IMR-90 (cell line): Measurements from ENCODE around the gene ADAMTS13. TPM values are rescaled to one million over a fixed set of nuclear protein-coding genes. Genes with fewer than 3 reads are reported as not detected.

Experiments used
- ATAC-seq: fragments of 200-7000 bp; cut with Tn5 transposase; 2 replicates; pipeline ENCODE4 v1.9.1; 2020; ENCODE audit warnings: low read depth, mild to moderate bottlenecking, moderate library complexity
- BruUV-seq: library from RNA; stranded (reverse); fragments of 400-500 nt; replicated peaks from 2 replicates; lab custom pipeline; 2021; lab: Mats Ljungman, UMichigan
- CTCF ChIA-PET: fragments of 300-600 bp; formaldehyde crosslinking; extraction: SDS; loops from one replicate; lab custom pipeline; 2021; ENCODE audit warnings: antibody characterized with exemption; lab: Yijun Ruan, JAX
- POLR2A ChIA-PET: fragments of 300-600 bp; sonication (Branson Sonifier 250); formaldehyde crosslinking; loops from one replicate; lab custom pipeline; 2022; ENCODE audit warnings: antibody characterized with exemption; ENCODE audit not compliant: unreplicated experiment; lab: Charles Lee
- DNase-seq: peaks from one replicate; pipeline ENCODE4 v3.0.0; 2013
- H2AFZ ChIP-seq: replicated peaks from 2 replicates; pipeline ENCODE3; 2013; ENCODE audit warnings: low read length, mild to moderate bottlenecking; ENCODE audit not compliant: poor library complexity
- H2AK5ac ChIP-seq: 2 replicates; pipeline ENCODE4 v1.6.1; 2013; ENCODE audit warnings: low read depth, low read length, inconsistent platforms
- H2AK9ac ChIP-seq: replicated peaks from 2 replicates; pipeline ENCODE3; 2013; ENCODE audit warnings: mild to moderate bottlenecking, low read depth, low read length, moderate library complexity; ENCODE audit not compliant: poor library complexity
- H2BK120ac ChIP-seq: 2 replicates; pipeline ENCODE4 v1.6.1; 2013; ENCODE audit warnings: low read depth, low read length, inconsistent platforms
- H2BK15ac ChIP-seq: 3 replicates; pipeline ENCODE4 v1.6.1; 2013; ENCODE audit warnings: low read depth, low read length, inconsistent platforms
- H2BK20ac ChIP-seq: 2 replicates; pipeline ENCODE4 v1.6.1; 2013; ENCODE audit warnings: low read depth, mild to moderate bottlenecking, inconsistent platforms, low read length, moderate library complexity
- H2BK5ac ChIP-seq: 2 replicates; pipeline ENCODE4 v1.6.1; 2013; ENCODE audit warnings: mild to moderate bottlenecking, low read depth, low read length, inconsistent platforms; ENCODE audit not compliant: poor library complexity, severe bottlenecking
- H3K14ac ChIP-seq: replicated peaks from 2 replicates; pipeline ENCODE4 v1.6.1; 2013; ENCODE audit warnings: low read depth, low read length, inconsistent platforms
- H3K18ac ChIP-seq: 2 replicates; pipeline ENCODE4 v1.6.1; 2013; ENCODE audit warnings: low read depth, low read length, control low read depth
- H3K23ac ChIP-seq: 2 replicates; pipeline ENCODE4 v1.6.1; 2013; ENCODE audit warnings: low read depth, low read length, inconsistent platforms
- H3K27ac ChIP-seq: 2 replicates; pipeline ENCODE4 v1.5.1; 2013; ENCODE audit warnings: mild to moderate bottlenecking, control low read depth, low read length; ENCODE audit not compliant: insufficient read depth
- H3K27me3 ChIP-seq: 2 replicates; pipeline ENCODE4 v1.6.1; 2013; ENCODE audit warnings: low read length; ENCODE audit not compliant: control insufficient read depth, insufficient read depth
- H3K36me3 ChIP-seq: 2 replicates; pipeline ENCODE4 v1.6.1; 2013; ENCODE audit warnings: low read length, mixed read lengths; ENCODE audit not compliant: control insufficient read depth, insufficient read depth
- H3K4ac ChIP-seq: 2 replicates; pipeline ENCODE4 v1.6.1; 2013; ENCODE audit warnings: low read depth, low read length, inconsistent platforms
- H3K4me1 ChIP-seq: 2 replicates; pipeline ENCODE4 v1.6.1; 2013; ENCODE audit warnings: low read length, mixed read lengths; ENCODE audit not compliant: control insufficient read depth, insufficient read depth
- H3K4me2 ChIP-seq: 2 replicates; pipeline ENCODE4 v1.6.1; 2013; ENCODE audit warnings: low read depth, mild to moderate bottlenecking, control low read depth, low read length, moderate library complexity
- H3K4me3 ChIP-seq: 2 replicates; pipeline ENCODE4 v1.5.1; 2013; ENCODE audit warnings: low read depth, mild to moderate bottlenecking, control low read depth, low read length, moderate library complexity; ENCODE audit not compliant: insufficient read depth
- H3K56ac ChIP-seq: 2 replicates; pipeline ENCODE4 v1.6.1; 2013; ENCODE audit warnings: low read length, inconsistent platforms; ENCODE audit not compliant: insufficient read depth; ENCODE audit errors: extremely low read depth
- H3K79me1 ChIP-seq, 2 experiments: 2 replicates each; pipeline ENCODE4 v1.6.1; 2013; ENCODE audit warnings: low read length in 2 of 2, inconsistent platforms in 1 of 2, low read depth in 1 of 2
- H3K9ac ChIP-seq: 2 replicates; pipeline ENCODE4 v1.6.1; 2013; ENCODE audit warnings: low read depth, low read length, control low read depth
- H3K9me1 ChIP-seq: 2 replicates; pipeline ENCODE4 v1.6.1; 2013; ENCODE audit warnings: low read length, inconsistent platforms; ENCODE audit not compliant: insufficient read depth
- H3K9me3 ChIP-seq: 2 replicates; pipeline ENCODE4 v1.6.1; 2013; ENCODE audit warnings: low read length; ENCODE audit not compliant: control insufficient read depth, insufficient read depth
- H4K20me1 ChIP-seq: 2 replicates; pipeline ENCODE4 v1.6.1; 2013; ENCODE audit warnings: low read length, inconsistent platforms; ENCODE audit not compliant: insufficient read depth
- H4K5ac ChIP-seq: 2 replicates; pipeline ENCODE4 v1.6.1; 2013; ENCODE audit warnings: mild to moderate bottlenecking, low read depth, low read length, control low read depth
- H4K8ac ChIP-seq, 2 experiments: 2 replicates each; pipeline ENCODE4 v1.6.1; 2013; ENCODE audit warnings: low read depth in 2 of 2, low read length in 2 of 2, control low read depth in 1 of 2, inconsistent platforms in 1 of 2
- H4K91ac ChIP-seq: 2 replicates; pipeline ENCODE4 v1.6.1; 2013; ENCODE audit warnings: low read depth, low read length, inconsistent platforms; ENCODE audit not compliant: insufficient read depth
- BHLHE40 ChIP-seq: fragments of 150-350 bp; IDR thresholded peaks from 2 replicates; pipeline ENCODE4 v1.6.1; 2016; ENCODE audit warnings: mild to moderate bottlenecking, low read depth, low read length
- CEBPB ChIP-seq: IDR thresholded peaks from 2 replicates; pipeline ENCODE4 v1.6.1; 2012; ENCODE audit warnings: low read depth, low read length, improper control_type of control experiment
- CHD1 ChIP-seq: IDR thresholded peaks from 2 replicates; pipeline ENCODE4 v1.6.1; 2012; ENCODE audit warnings: low read depth, low read length, improper control_type of control experiment
- ELK1 ChIP-seq: fragments of 150-350 bp; IDR thresholded peaks from 2 replicates; pipeline ENCODE4 v1.6.1; 2016; ENCODE audit warnings: low read depth, mild to moderate bottlenecking, low read length, moderate library complexity, borderline replicate concordance
- FOS ChIP-seq: fragments of 150-350 bp; IDR thresholded peaks from 2 replicates; pipeline ENCODE4 v1.6.1; 2016; ENCODE audit warnings: low read depth, low read length
- MAFK ChIP-seq: IDR thresholded peaks from 2 replicates; pipeline ENCODE4 v1.6.1; 2012; ENCODE audit warnings: low read depth, low read length, improper control_type of control experiment
- MAZ ChIP-seq: IDR thresholded peaks from 2 replicates; pipeline ENCODE4 v1.6.1; 2012; ENCODE audit warnings: low read depth, mild to moderate bottlenecking, low read length, improper control_type of control experiment, moderate library complexity, borderline replicate concordance
- MXI1 ChIP-seq: IDR thresholded peaks from 2 replicates; pipeline ENCODE4 v1.6.1; 2012; ENCODE audit warnings: low read depth, mild to moderate bottlenecking, low read length, moderate library complexity, borderline replicate concordance
- NFE2L2 ChIP-seq: fragments of 150-350 bp; IDR thresholded peaks from 2 replicates; pipeline ENCODE4 v1.6.1; 2016; ENCODE audit warnings: low read depth, mild to moderate bottlenecking, low read length
- POLR2A ChIP-seq: IDR thresholded peaks from 2 replicates; pipeline ENCODE4 v1.6.1; 2012; ENCODE audit warnings: mild to moderate bottlenecking, low read depth, low read length
- RAD21 ChIP-seq: IDR thresholded peaks from 2 replicates; pipeline ENCODE4 v1.6.1; 2012; ENCODE audit warnings: low read length, improper control_type of control experiment
- RCOR1 ChIP-seq: IDR thresholded peaks from 2 replicates; pipeline ENCODE4 v1.6.1; 2012; ENCODE audit warnings: mild to moderate bottlenecking, low read length, improper control_type of control experiment; ENCODE audit not compliant: insufficient replicate concordance
- RFX5 ChIP-seq: IDR thresholded peaks from 2 replicates; pipeline ENCODE4 v1.8.0; 2012; ENCODE audit warnings: low read depth, mild to moderate bottlenecking, low read length, moderate library complexity
- SMC3 ChIP-seq: fragments of 150-350 bp; IDR thresholded peaks from 2 replicates; pipeline ENCODE4 v1.6.1; 2016; ENCODE audit warnings: low read depth, mild to moderate bottlenecking, antibody characterized with exemption, low read length, moderate library complexity
- WGBS, 2 experiments: methylation state at CpG; one replicate each; pipeline versions ENCODE4 v1.1.5 to v1.1.7; 2013; ENCODE audit warnings: missing lambda C conversion rate in 2 of 2; ENCODE audit not compliant: insufficient read length in 1 of 2; ENCODE audit errors: extremely low coverage in 2 of 2; 5-methylcytosine and 5-hydroxymethylcytosine counted together
- dilution Hi-C: fragments of 300-500 bp; cut with HindIII; formaldehyde crosslinking; loops from one replicate; pipeline ENCODE4 v1.14.3; 2018; ENCODE audit warnings: low sequenced_read_pairs; ENCODE audit not compliant: unreplicated experiment
- in situ Hi-C: fragments of 300-500 bp; cut with MboI; formaldehyde crosslinking; loops from 3 replicates; pipeline ENCODE4 v1.14.3; 2019; ENCODE audit warnings: low sequenced_read_pairs, inconsistent platforms, mixed read lengths
- intact Hi-C: fragments of 100-400 bp; cut with micrococcal nuclease; formaldehyde crosslinking; loops from 2 replicates; pipeline ENCODE4 v1.10.0; 2022
- polyA plus RNA-seq, 3 experiments: library from polyadenylated mRNA; depleted of rRNA; stranded (reverse); fragments of >200 nt; gene quantifications; 2 replicates each; pipeline ENCODE4 v1.2.3, GENCODE V29; 2012; ENCODE audit warnings: low replicate concordance in 1 of 3
- total RNA-seq: library from RNA; depleted of rRNA; stranded (reverse); fragments of >200 nt; gene quantifications from 2 replicates; pipeline ENCODE4 v1.2.3, GENCODE V29; 2012
- TF ChIP-seq, protein P1 (sequence below): conservative IDR thresholded peaks from 2 replicates; pipeline ENCODE4 v1.5.1; 2012; ENCODE audit warnings: mild to moderate bottlenecking, low read depth, low read length, improper control_type of control experiment
- TF ChIP-seq, protein P2 (sequence below): fragments of 150-350 bp; IDR thresholded peaks from 2 replicates; pipeline ENCODE4 v1.6.1; 2017; ENCODE audit warnings: mild to moderate bottlenecking, antibody characterized with exemption, low read length, low read depth

The ADAMTS13 gene
- total and polyA plus RNA-seq, 2 of the 4 experiments (the other 2 are of a cell fraction): 0.18 to 2.8 TPM

GRCh38 chr9:133408042-133408441 is 14.1 kb upstream of the ADAMTS13 start:
- Histone ChIP-seq H3K23ac (no peak overlapping the region), H3K18ac (no peak overlapping the region), H2BK20ac (no peak overlapping the region), H4K91ac (no peak overlapping the region), H3K56ac (no peak overlapping the region), H2AK9ac (no peak overlapping the region), H3K9me3 (no peaks in the 10 kb centered on the region), H4K20me1 (peaks cover 20% of the 10 kb centered on the region), H3K14ac (no peak overlapping the region), H3K4me1 (peaks cover 2% of the 10 kb centered on the region; the same call in 1 of the 2 replicates), H2AFZ (no peak overlapping the region), H3K4ac (no peak overlapping the region), H3K27me3 (no peaks in the 10 kb centered on the region), H3K36me3 (peaks cover 55% of the 10 kb centered on the region), H3K9me1 (no peaks in the 10 kb centered on the region), H2AK5ac (no peak overlapping the region), H3K79me1 (peaks cover 0 to 31% of the 10 kb centered on the region in 2 experiments; a peak in 2 of 4 replicates), H2BK120ac (no peak overlapping the region), H3K4me3 (no peak overlapping the region), H4K5ac (no peak overlapping the region), H2BK15ac (no peak overlapping the region), H2BK5ac (no peak overlapping the region), H3K4me2 (no peak overlapping the region), H3K9ac (no peak overlapping the region), H4K8ac (no peak overlapping the region), H3K27ac (no peak overlapping the region)
- ATAC-seq (no peak), DNase-seq (no peak)
- POLR2A ChIA-PET: no interaction called here
- BruUV-seq: no TSS peak
- in situ Hi-C loops (loop anchor here (10.0 kb wide), 2 partner anchors 77 to 317 kb away; no protein-coding TSS in a partner anchor), intact Hi-C loops (loop anchor here (5.0 kb wide), 1 partner anchor 584 kb away; the partner anchor contains the start of gene VAV2), dilution Hi-C loops (no loop called here)
- CTCF ChIA-PET: no interaction called here
- no CpG with 5 or more reads among the region's 1 CpG for WGBS, 2 experiments
- TF ChIP-seq MAZ: no peak
- TF ChIP-seq SMC3: no peak
- no peak for TF ChIP-seq RFX5
- TF ChIP-seq MAFK: no peak
- no peak for TF ChIP-seq RAD21
- no peak for TF ChIP-seq POLR2A
- no peak for TF ChIP-seq CHD1
- TF ChIP-seq, protein P1, sequence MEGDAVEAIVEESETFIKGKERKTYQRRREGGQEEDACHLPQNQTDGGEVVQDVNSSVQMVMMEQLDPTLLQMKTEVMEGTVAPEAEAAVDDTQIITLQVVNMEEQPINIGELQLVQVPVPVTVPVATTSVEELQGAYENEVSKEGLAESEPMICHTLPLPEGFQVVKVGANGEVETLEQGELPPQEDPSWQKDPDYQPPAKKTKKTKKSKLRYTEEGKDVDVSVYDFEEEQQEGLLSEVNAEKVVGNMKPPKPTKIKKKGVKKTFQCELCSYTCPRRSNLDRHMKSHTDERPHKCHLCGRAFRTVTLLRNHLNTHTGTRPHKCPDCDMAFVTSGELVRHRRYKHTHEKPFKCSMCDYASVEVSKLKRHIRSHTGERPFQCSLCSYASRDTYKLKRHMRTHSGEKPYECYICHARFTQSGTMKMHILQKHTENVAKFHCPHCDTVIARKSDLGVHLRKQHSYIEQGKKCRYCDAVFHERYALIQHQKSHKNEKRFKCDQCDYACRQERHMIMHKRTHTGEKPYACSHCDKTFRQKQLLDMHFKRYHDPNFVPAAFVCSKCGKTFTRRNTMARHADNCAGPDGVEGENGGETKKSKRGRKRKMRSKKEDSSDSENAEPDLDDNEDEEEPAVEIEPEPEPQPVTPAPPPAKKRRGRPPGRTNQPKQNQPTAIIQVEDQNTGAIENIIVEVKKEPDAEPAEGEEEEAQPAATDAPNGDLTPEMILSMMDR: no peak
- TF ChIP-seq CEBPB: no peak
- no peak for TF ChIP-seq BHLHE40
- TF ChIP-seq, protein P2, sequence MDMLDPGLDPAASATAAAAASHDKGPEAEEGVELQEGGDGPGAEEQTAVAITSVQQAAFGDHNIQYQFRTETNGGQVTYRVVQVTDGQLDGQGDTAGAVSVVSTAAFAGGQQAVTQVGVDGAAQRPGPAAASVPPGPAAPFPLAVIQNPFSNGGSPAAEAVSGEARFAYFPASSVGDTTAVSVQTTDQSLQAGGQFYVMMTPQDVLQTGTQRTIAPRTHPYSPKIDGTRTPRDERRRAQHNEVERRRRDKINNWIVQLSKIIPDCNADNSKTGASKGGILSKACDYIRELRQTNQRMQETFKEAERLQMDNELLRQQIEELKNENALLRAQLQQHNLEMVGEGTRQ: no peak
- TF ChIP-seq FOS: no peak
- TF ChIP-seq ELK1: no peak
- TF ChIP-seq NFE2L2: no peak
- no peak for TF ChIP-seq MXI1
- TF ChIP-seq RCOR1: no peak
